ENCODE results near the gene PID1. TPM values are rescaled to one million over a fixed set of nuclear protein-coding genes. Genes with fewer than 3 reads are reported as not detected.

PID1 gene
- total RNA-seq, 1 experiment from 2014 or later: 2.9 TPM

- ChIA-PET POLR2A (no interaction called here), CTCF (no interaction called here)
- ATAC-seq (no peak), DNase-seq (ENCODE audit: low read depth, low spot score) (no peak)
- H3K4me1 ChIP-seq (ENCODE audit: control insufficient read depth, insufficient read depth, low read length): no peaks in the 10 kb centered on the region
- TF ChIP-seq CTCF (IDR thresholded peaks at IDR 0.05): no peak
- no peak for TF ChIP-seq SIN3A (IDR thresholded peaks at IDR 0.05; ENCODE audit: borderline replicate concordance, insufficient read depth, low read depth, low read length)
- no peak for TF ChIP-seq POLR2AphosphoS5 (IDR thresholded peaks at IDR 0.05; ENCODE audit: low read depth, low read length)
- no peak for TF ChIP-seq TCF7L2 (IDR thresholded peaks at IDR 0.05; ENCODE audit: low read depth, low read length)
- TF ChIP-seq REST (IDR thresholded peaks at IDR 0.05; ENCODE audit: insufficient read depth in 1 of 2, low read depth in 2 of 2, low read length in 1 of 2): no peak
- intact Hi-C loops (cut with micrococcal nuclease; ENCODE audit: unreplicated experiment) (no loop called here), in situ Hi-C loops (cut with HindIII; ENCODE audit: low pct_unique_long_range_greater_than_20kb, low sequenced_read_pairs) (no loop called here)
- BruUV-seq (replicated peaks): no TSS peak
- H3K27ac ChIP-seq (ENCODE audit: low read length): no peak overlapping the region
- H3K36me3 ChIP-seq (ENCODE audit: control insufficient read depth, insufficient read depth, low read length): no peaks in the 10 kb centered on the region
- H3K27me3 ChIP-seq (ENCODE audit: control insufficient read depth, insufficient read depth, low read length): no peaks in the 10 kb centered on the region
- H3K4me3 ChIP-seq (ENCODE audit: low read depth in 2 of 2, low read length in 2 of 2): no peak overlapping the region
- no peaks in the 10 kb centered on the region for H3K9me3 ChIP-seq (ENCODE audit: control insufficient read depth, insufficient read depth, low read depth, low read length)
Measured at GRCh38 chr2:229073935-229074334, 197.2 kb downstream of the PID1 start.

- ATAC-seq: no peak
- no peaks in the 10 kb centered on the region for H3K36me3 ChIP-seq (ENCODE audit: control insufficient read depth, insufficient read depth, low read length)
- CTCF ChIA-PET: interaction anchor here (0.6 kb wide), 1 partner anchor 1721 kb away, joined by 3 read pairs; no protein-coding TSS in a partner anchor
- no peak overlapping the region for H3K27ac ChIP-seq (ENCODE audit: low read length)
- no peak for TF ChIP-seq CTCF (IDR thresholded peaks at IDR 0.05)
- no peak for TF ChIP-seq POLR2AphosphoS5 (IDR thresholded peaks at IDR 0.05; ENCODE audit: low read depth, low read length)
- no peak for TF ChIP-seq TCF7L2 (IDR thresholded peaks at IDR 0.05; ENCODE audit: low read depth, low read length)
- no peak for TF ChIP-seq SIN3A (IDR thresholded peaks at IDR 0.05; ENCODE audit: borderline replicate concordance, insufficient read depth, low read depth, low read length)
- no peak for TF ChIP-seq REST (IDR thresholded peaks at IDR 0.05; ENCODE audit: insufficient read depth in 1 of 2, low read depth in 2 of 2, low read length in 1 of 2)
- no peak overlapping the region for H3K4me3 ChIP-seq (ENCODE audit: low read depth in 2 of 2, low read length in 2 of 2)
- BruUV-seq (replicated peaks): no TSS peak
- no peaks in the 10 kb centered on the region for H3K27me3 ChIP-seq (ENCODE audit: control insufficient read depth, insufficient read depth, low read length)
- no peak for DNase-seq (ENCODE audit: low read depth, low spot score)
- no peaks in the 10 kb centered on the region for H3K9me3 ChIP-seq (ENCODE audit: control insufficient read depth, insufficient read depth, low read depth, low read length)
- POLR2A ChIA-PET: no interaction called here
- in situ Hi-C loops (cut with HindIII; ENCODE audit: low pct_unique_long_range_greater_than_20kb, low sequenced_read_pairs) (no loop called here), intact Hi-C loops (cut with micrococcal nuclease; ENCODE audit: unreplicated experiment) (no loop called here)
- no peaks in the 10 kb centered on the region for H3K4me1 ChIP-seq (ENCODE audit: control insufficient read depth, insufficient read depth, low read length)
Measured at GRCh38 chr2:229071292-229071976, 199.7 kb downstream of the PID1 start.

All from Panc1 (cell line).